Tibial nerve (tissue), 4 donors: Measurements from ENCODE around the gene CSF1R. TPM values are rescaled to one million over a fixed set of nuclear protein-coding genes. Genes with fewer than 3 reads are reported as not detected.
A peak's percentile ranks its signal among the peaks of the same experiment; 100 is the strongest.

Experiments used
- DNase-seq, 2 donors: peaks; one replicate each; pipeline ENCODE4 v3.0.0-alpha.2; 2019; ENCODE audit warnings: low spot score in 2 of 2
- H3K27ac ChIP-seq, 4 donors: fragments of 200-600 bp; sonication (generic) in 3 of 4; one replicate each; pipeline ENCODE4 v1.5.1; 2017 to 2019; ENCODE audit warnings: mild to moderate bottlenecking in 1 of 4
- H3K27me3 ChIP-seq, 2 donors: fragments of 200-600 bp; sonication (generic) in 1 of 2; one replicate each; pipeline versions ENCODE4 v1.5.1 to v1.6.0; 2017 to 2019
- H3K36me3 ChIP-seq, 3 donors: fragments of 200-600 bp; sonication (generic); one replicate each; pipeline ENCODE4 v1.5.1; 2018 to 2019
- H3K4me1 ChIP-seq, 4 donors: fragments of 200-600 bp; sonication (generic) in 3 of 4; one replicate each; pipeline ENCODE4 v1.5.1; 2017 to 2019
- H3K4me3 ChIP-seq, 4 donors: fragments of 200-600 bp; sonication (generic) in 3 of 4; one replicate each; pipeline ENCODE4 v1.5.1; 2017 to 2019; ENCODE audit warnings: mild to moderate bottlenecking in 1 of 4, moderate library complexity in 1 of 4
- H3K9me3 ChIP-seq, 4 donors: fragments of 200-600 bp; sonication (generic) in 3 of 4; one replicate each; pipeline ENCODE4 v1.5.1; 2017 to 2019
- CTCF ChIP-seq, 5 experiments: fragments of 200-600 bp in 3 of 5; fragments of 450-650 bp in 2 of 5; sonication (generic) in 3 of 5; IDR thresholded peaks; one replicate each; pipeline ENCODE4 v1.5.1; 2016 to 2019; ENCODE audit warnings: antibody characterized with exemption in 5 of 5, mild to moderate bottlenecking in 3 of 5, moderate library complexity in 2 of 5
- EP300 ChIP-seq, 2 donors: sonication (generic); formaldehyde crosslinking; IDR thresholded peaks; one replicate each; pipeline ENCODE4 v1.6.1; 2017; ENCODE audit warnings: antibody characterized with exemption in 2 of 2, mild to moderate bottlenecking in 1 of 2
- POLR2A ChIP-seq, 2 donors: fragments of 450-650 bp; IDR thresholded peaks; one replicate each; pipeline ENCODE4 v1.6.1; 2017; ENCODE audit warnings: antibody characterized with exemption in 2 of 2, mild to moderate bottlenecking in 2 of 2, moderate library complexity in 2 of 2
- WGBS, 2 donors: methylation state at CpG; one replicate each; pipeline ENCODE4 v1.1.5; 2018; 5-methylcytosine and 5-hydroxymethylcytosine counted together
- total RNA-seq, 4 donors: library from RNA; depleted of rRNA; stranded (reverse); fragments of >200 nt; gene quantifications; one replicate each; pipeline ENCODE4 v1.1.0, GENCODE V29; 2016

Gene CSF1R
- total RNA-seq, 4 donors from 2014 or later = 35.4 to 57.9 (median 45.3) TPM

- Histone ChIP-seq H3K27me3 (no peaks in the 10 kb centered on the region), H3K4me1 (peaks cover 0 to 15% (median 9%) of the 10 kb centered on the region in 4 donors), H3K4me3 (no peak overlapping the region), H3K27ac (no peak overlapping the region), H3K36me3 (peaks cover 0 to 95% (median 49%) of the 10 kb centered on the region in 3 donors), H3K9me3 (no peaks in the 10 kb centered on the region)
- TF ChIP-seq CTCF (IDR thresholded peaks at IDR 0.05) (no peak), POLR2A (IDR thresholded peaks at IDR 0.05) (no peak), EP300 (IDR thresholded peaks at IDR 0.05) (no peak)
- 93 to 99% methylated on average over 6 of the region's 6 CpGs for WGBS, 2 donors
- no peak for DNase-seq
Observed at GRCh38 chr5:150046031-150046430, 40.3 kb downstream of the CSF1R start.

GRCh38 chr5:150045549-150045948, 40.8 kb downstream of the CSF1R start:
- peaks cover 0 to 15% (median 9%) of the 10 kb centered on the region in 4 donors for H3K4me1 ChIP-seq
- peaks cover 0 to 95% (median 46%) of the 10 kb centered on the region in 3 donors for H3K36me3 ChIP-seq
- TF ChIP-seq CTCF (IDR thresholded peaks at IDR 0.05) (no peak), EP300 (IDR thresholded peaks at IDR 0.05) (no peak), POLR2A (IDR thresholded peaks at IDR 0.05) (no peak)
- H3K27ac ChIP-seq = no peak overlapping the region
- WGBS, 2 donors = 89% methylated on average over 6 of the region's 6 CpGs
- no peak overlapping the region for H3K4me3 ChIP-seq
- H3K27me3 ChIP-seq = no peaks in the 10 kb centered on the region
- DNase-seq = no peak
- H3K9me3 ChIP-seq = no peaks in the 10 kb centered on the region

- peaks cover 0 to 15% (median 9%) of the 10 kb centered on the region in 4 donors for H3K4me1 ChIP-seq
- H3K9me3 ChIP-seq = no peaks in the 10 kb centered on the region
- H3K27me3 ChIP-seq = no peaks in the 10 kb centered on the region
- H3K36me3 ChIP-seq = peaks cover 0 to 94% (median 46%) of the 10 kb centered on the region in 3 donors
- TF ChIP-seq CTCF (IDR thresholded peaks at IDR 0.05) = no peak
- no peak overlapping the region for H3K4me3 ChIP-seq
- WGBS, 2 donors = 58 to 61% methylated on average over 7 of the region's 7 CpGs
- DNase-seq = no peak
- no peak overlapping the region for H3K27ac ChIP-seq
Observed at GRCh38 chr5:150044712-150045111, 41.6 kb downstream of the CSF1R start.

- peaks cover 0 to 94% (median 46%) of the 10 kb centered on the region in 3 donors for H3K36me3 ChIP-seq
- H3K27me3 ChIP-seq = no peaks in the 10 kb centered on the region
- peaks cover 0 to 15% (median 9%) of the 10 kb centered on the region in 4 donors for H3K4me1 ChIP-seq
- TF ChIP-seq CTCF (IDR thresholded peaks at IDR 0.05) (no peak), EP300 (IDR thresholded peaks at IDR 0.05) (no peak), POLR2A (IDR thresholded peaks at IDR 0.05) (no peak)
- no peak overlapping the region for H3K4me3 ChIP-seq
- DNase-seq = no peak
- no peaks in the 10 kb centered on the region for H3K9me3 ChIP-seq
- no peak overlapping the region for H3K27ac ChIP-seq
Observed at GRCh38 chr5:150044329-150044681, 42.0 kb downstream of the CSF1R start.

GRCh38 chr5:150043657-150044328, 42.6 kb downstream of the CSF1R start:
- Histone ChIP-seq H3K4me1 (peaks cover 0 to 15% (median 9%) of the 10 kb centered on the region in 4 donors), H3K27ac (peak overlapping the region in 1 of 4 donors; percentile 30), H3K27me3 (no peaks in the 10 kb centered on the region), H3K4me3 (no peak overlapping the region), H3K9me3 (no peaks in the 10 kb centered on the region), H3K36me3 (peaks cover 0 to 93% (median 48%) of the 10 kb centered on the region in 3 donors)
- WGBS, 2 donors = 50 to 56% methylated on average over 4 of the region's 4 CpGs
- DNase-seq = no peak
- no peak for TF ChIP-seq CTCF (IDR thresholded peaks at IDR 0.05)
- no peak for TF ChIP-seq EP300 (IDR thresholded peaks at IDR 0.05)
- TF ChIP-seq POLR2A (IDR thresholded peaks at IDR 0.05) = no peak
